GM12891 (cell line): ENCODE data around the gene CSTPP1.

Experiments used
- POLR2A ChIP-seq: IDR thresholded peaks from 2 replicates; pipeline ENCODE4 v1.6.1; 2011; ENCODE audit warnings: low read depth, low read length, control low read depth
- POLR2AphosphoS5 ChIP-seq: IDR thresholded peaks from 2 replicates; pipeline ENCODE4 v1.6.1; 2011; ENCODE audit warnings: low read depth, low read length, control low read depth
- SPI1 ChIP-seq: IDR thresholded peaks from 2 replicates; pipeline ENCODE4 v1.6.1; 2011; ENCODE audit warnings: low read depth, low read length, control low read depth
- TAF1 ChIP-seq: IDR thresholded peaks from 2 replicates; pipeline ENCODE4 v1.6.1; 2011; ENCODE audit warnings: low read depth, low read length, control low read depth

DNA sequence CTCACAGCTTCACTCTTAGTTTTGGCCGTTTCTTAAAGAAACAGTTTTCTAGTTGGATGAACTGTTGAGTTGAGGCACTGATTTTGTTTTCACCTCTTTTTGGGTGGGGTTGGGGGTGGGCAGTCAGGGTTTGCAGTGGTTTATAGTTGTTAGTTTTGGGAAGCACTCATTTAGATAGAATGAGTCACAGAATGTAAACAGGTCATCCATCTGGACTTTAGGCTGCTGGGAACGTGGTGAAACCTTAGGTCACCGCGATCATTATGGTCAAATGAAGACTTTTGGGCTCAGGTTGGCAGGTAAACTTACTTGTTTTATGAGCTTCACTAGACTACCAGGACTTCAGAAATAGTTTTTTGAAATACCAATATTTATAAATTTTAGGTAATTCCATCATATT lies 48.4 kb downstream of the CSTPP1 start:
- no peak for TF ChIP-seq POLR2A
- no peak for TF ChIP-seq POLR2AphosphoS5
- no peak for TF ChIP-seq TAF1
- no peak for TF ChIP-seq SPI1
